Uterus (tissue), 4 donors: ENCODE measurements around the gene ZBTB7C. TPM values are rescaled to one million over a fixed set of nuclear protein-coding genes. Genes with fewer than 3 reads are reported as not detected.

Experiments
- DNase-seq, 2 donors: peaks; one replicate each; pipeline ENCODE4 v3.0.0-alpha.2; 2019 to 2020
- H3K27ac ChIP-seq, 2 donors: fragments of 200-600 bp; sonication (generic); 1 replicate in 1 of 2; 2 replicates in 1 of 2; pipeline ENCODE4 v1.5.1; 2016 to 2018
- H3K27me3 ChIP-seq, 2 donors: fragments of 200-600 bp; sonication (generic); one replicate each; pipeline ENCODE4 v1.5.1; 2018 to 2019; ENCODE audit warnings: control low read depth in 1 of 2
- H3K36me3 ChIP-seq, 2 donors: fragments of 200-600 bp; sonication (generic); one replicate each; pipeline ENCODE4 v1.5.1; 2019; ENCODE audit warnings: control low read depth in 1 of 2
- H3K4me1 ChIP-seq, 2 donors: fragments of 200-600 bp; sonication (generic); one replicate each; pipeline ENCODE4 v1.5.1; 2018 to 2019; ENCODE audit warnings: control low read depth in 1 of 2
- H3K4me3 ChIP-seq, 2 donors: fragments of 200-600 bp; sonication (generic); 1 replicate in 1 of 2; 2 replicates in 1 of 2; pipeline ENCODE4 v1.5.1; 2018 to 2019; ENCODE audit warnings: mild to moderate bottlenecking in 1 of 2
- H3K9me3 ChIP-seq, 2 donors: fragments of 200-600 bp; sonication (generic); one replicate each; pipeline ENCODE4 v1.5.1; 2019; ENCODE audit warnings: control low read depth in 1 of 2
- CTCF ChIP-seq, 4 experiments: fragments of 200-600 bp in 2 of 4; fragments of 450-650 bp in 2 of 4; sonication (generic) in 2 of 4; IDR thresholded peaks; one replicate each; pipeline ENCODE4 v1.5.1; 2016 to 2019; ENCODE audit warnings: antibody characterized with exemption in 4 of 4, mild to moderate bottlenecking in 2 of 4, moderate library complexity in 1 of 4
- POLR2A ChIP-seq, 2 donors: fragments of 450-650 bp; IDR thresholded peaks; one replicate each; pipeline ENCODE4 v1.6.1; 2016; ENCODE audit warnings: antibody characterized with exemption in 2 of 2, mild to moderate bottlenecking in 1 of 2, moderate library complexity in 1 of 2
- intact Hi-C: fragments of 100-400 bp; cut with DNase I; formaldehyde crosslinking; loops from one replicate; pipeline ENCODE4 v1.15.1; 2023; ENCODE audit warnings: low total_unique reads
- total RNA-seq, 4 donors: library from RNA; depleted of rRNA in 3 of 4; stranded (reverse); fragments of >200 nt in 3 of 4; gene quantifications; one replicate each; pipeline versions ENCODE4 v1.1.0 to v1.2.4, GENCODE V29; 2014 to 2023
- donor health status: DM: yes; HTN: yes; CAD: no.

The ZBTB7C gene
- total RNA-seq, 4 donors from 2014 or later = 1.0 to 11.2 (median 7.9) TPM

DNA sequence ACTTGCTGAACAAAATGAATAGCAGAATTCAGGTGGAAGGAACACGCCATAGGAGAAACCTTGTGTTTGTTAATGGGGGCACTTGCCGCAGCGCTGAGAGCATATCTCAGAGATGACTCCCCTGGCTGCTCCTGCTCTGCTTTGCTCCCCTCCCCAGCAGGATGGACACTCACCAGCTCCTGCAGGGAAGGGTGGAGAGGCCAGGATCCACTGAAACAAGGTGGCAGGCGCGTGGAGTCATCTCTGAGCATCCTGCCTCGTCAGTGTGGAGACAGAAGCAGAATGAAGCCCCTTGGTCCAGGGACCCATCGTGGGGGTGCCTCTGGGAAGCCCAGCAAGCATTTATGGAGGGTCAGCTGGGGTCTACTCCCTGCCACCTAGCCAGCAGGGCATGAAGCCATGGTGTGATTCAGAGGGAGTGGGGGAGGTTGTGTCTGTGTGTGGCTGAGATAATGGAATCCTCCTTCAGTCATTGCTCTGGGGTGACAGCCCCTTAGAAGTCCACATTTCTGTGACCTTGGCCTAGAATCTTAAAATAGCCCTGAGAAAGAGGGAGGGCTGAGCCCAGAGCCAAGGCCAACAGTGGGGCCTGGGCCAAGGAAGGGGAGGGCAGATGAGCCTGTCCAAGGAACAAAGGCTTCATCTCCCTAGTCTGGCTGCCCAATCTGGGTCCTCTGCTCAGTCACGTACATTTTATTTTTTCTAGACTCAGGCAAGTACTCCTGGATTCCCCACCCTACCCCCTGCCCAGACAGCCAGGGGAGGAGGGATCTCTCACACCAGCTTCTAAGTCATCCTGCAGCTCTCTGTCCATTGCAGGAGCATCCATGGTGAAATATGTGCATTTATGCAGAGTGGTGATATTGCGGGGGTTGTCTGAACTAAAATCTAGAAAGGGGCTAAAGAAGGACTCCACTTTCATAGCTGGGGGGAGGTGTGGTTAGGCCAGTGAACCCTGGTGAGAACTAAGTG, 215.4 kb downstream of the ZBTB7C start:
- no peak for TF ChIP-seq CTCF (IDR thresholded peaks at IDR 0.05)
- no peak for TF ChIP-seq POLR2A (IDR thresholded peaks at IDR 0.05)
- Histone ChIP-seq H3K4me3 (no peak overlapping the region), H3K27me3 (no peaks in the 10 kb centered on the region), H3K36me3 (no peaks in the 10 kb centered on the region), H3K9me3 (no peaks in the 10 kb centered on the region), H3K4me1 (no peaks in the 10 kb centered on the region), H3K27ac (peak overlapping the region in 1 of 2 donors; percentile 32)
- peak in 1 of 2 donors; percentile 61 for DNase-seq
- intact Hi-C loops = no loop called here

GRCh38 chr18:48192542-48192941, 216.6 kb downstream of the ZBTB7C start:
- Histone ChIP-seq H3K36me3 (no peaks in the 10 kb centered on the region), H3K9me3 (no peaks in the 10 kb centered on the region), H3K27ac (no peak overlapping the region), H3K27me3 (no peaks in the 10 kb centered on the region), H3K4me3 (no peak overlapping the region), H3K4me1 (no peaks in the 10 kb centered on the region)
- DNase-seq = no peak
- intact Hi-C loops = no loop called here
- no peak for TF ChIP-seq CTCF (IDR thresholded peaks at IDR 0.05)
- TF ChIP-seq POLR2A (IDR thresholded peaks at IDR 0.05) = no peak

DNA sequence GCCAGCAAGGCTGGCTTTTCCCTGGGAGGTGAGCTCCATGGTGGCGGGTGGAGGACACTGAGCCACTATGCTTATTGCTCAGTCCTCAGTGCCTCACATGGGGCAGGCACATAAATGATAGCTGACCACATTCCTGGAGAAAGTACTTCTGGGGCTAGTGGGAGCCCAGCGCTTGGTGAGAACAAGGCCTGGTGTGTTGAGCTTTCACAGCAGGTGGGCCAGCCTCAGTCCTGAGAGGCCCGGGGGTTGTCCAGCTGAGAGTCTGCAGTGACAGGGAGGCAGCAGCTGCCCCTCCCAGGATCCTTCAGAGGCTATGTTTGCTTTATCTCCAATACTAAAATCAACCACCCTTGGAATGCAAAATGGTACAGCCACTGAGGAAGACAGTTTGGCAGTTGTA, 217.7 kb downstream of the ZBTB7C start:
- no peak for DNase-seq

DNA sequence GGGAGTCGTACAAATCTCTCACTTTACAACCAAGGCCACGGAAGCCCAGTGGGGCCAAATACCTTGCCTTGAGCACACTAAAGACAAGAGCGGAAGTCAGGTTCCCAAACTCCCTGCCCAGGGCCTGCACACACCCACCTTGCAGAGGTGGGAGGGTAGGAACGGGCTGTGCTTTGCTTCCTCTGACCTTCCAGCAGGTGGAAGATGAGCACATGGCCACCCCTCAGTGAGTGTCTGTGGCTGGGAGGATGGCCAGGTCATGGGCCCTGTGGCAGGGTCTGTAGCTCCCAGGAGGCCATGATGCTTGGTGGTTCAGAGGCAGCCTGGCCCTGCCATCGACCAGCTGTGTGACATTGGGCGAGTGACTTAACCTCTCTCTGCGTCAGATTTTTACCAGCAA, 218.2 kb downstream of the ZBTB7C start:
- H3K27ac ChIP-seq = no peak overlapping the region
- no peaks in the 10 kb centered on the region for H3K9me3 ChIP-seq
- no peak for DNase-seq
- intact Hi-C loops = no loop called here
- no peaks in the 10 kb centered on the region for H3K36me3 ChIP-seq
- H3K27me3 ChIP-seq = no peaks in the 10 kb centered on the region
- H3K4me1 ChIP-seq = no peaks in the 10 kb centered on the region
- no peak overlapping the region for H3K4me3 ChIP-seq
- TF ChIP-seq CTCF (IDR thresholded peaks at IDR 0.05) (no peak), POLR2A (IDR thresholded peaks at IDR 0.05) (no peak)

More for the DNA sequence above, 217.7 kb downstream of the ZBTB7C start:
- Histone ChIP-seq H3K27me3 (no peaks in the 10 kb centered on the region), H3K4me1 (no peaks in the 10 kb centered on the region), H3K9me3 (no peaks in the 10 kb centered on the region), H3K27ac (no peak overlapping the region), H3K4me3 (no peak overlapping the region), H3K36me3 (no peaks in the 10 kb centered on the region)
- intact Hi-C loops = no loop called here
- no peak for TF ChIP-seq POLR2A (IDR thresholded peaks at IDR 0.05)
- TF ChIP-seq CTCF (IDR thresholded peaks at IDR 0.05) = no peak

DNA sequence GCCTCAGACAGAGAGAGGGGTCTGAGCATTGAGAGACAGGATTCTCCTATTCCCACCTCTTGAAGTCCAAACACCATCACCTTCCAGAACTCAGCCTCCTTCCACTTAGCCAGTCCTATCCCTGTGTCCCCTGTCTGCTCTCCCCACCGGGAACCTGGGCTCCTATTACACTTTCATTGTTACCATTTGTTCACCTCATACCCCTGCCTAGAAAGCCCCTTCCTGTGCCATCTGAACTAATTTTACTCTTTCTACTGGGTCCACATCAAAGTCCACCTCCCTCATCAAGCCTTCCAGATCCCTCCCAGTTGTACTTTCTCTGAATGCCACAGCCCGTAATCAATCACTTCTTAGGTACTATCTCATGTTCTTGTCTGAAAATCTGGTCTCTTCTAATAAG, 220.6 kb downstream of the ZBTB7C start:
- H3K27me3 ChIP-seq = no peaks in the 10 kb centered on the region
- no peak for DNase-seq
- no peak overlapping the region for H3K4me3 ChIP-seq
- H3K36me3 ChIP-seq = no peaks in the 10 kb centered on the region
- H3K9me3 ChIP-seq = no peaks in the 10 kb centered on the region
- intact Hi-C loops = no loop called here
- no peak overlapping the region for H3K27ac ChIP-seq
- TF ChIP-seq POLR2A (IDR thresholded peaks at IDR 0.05) = no peak
- TF ChIP-seq CTCF (IDR thresholded peaks at IDR 0.05) = no peak
- H3K4me1 ChIP-seq = no peaks in the 10 kb centered on the region
